Right atrium auricular region (tissue), 2 donors: ENCODE results near the gene ACBD4. TPM values are rescaled to one million over a fixed set of nuclear protein-coding genes. Genes with fewer than 3 reads are reported as not detected.

Source experiments
- DNase-seq: peaks from one replicate; pipeline ENCODE4 v3.0.0-alpha.2; 2019; ENCODE audit warnings: low spot score
- H3K27ac ChIP-seq, 2 donors: fragments of 200-600 bp; sonication (generic); 1 replicate in 1 of 2; 2 replicates in 1 of 2; pipeline ENCODE4 v1.5.1; 2016 to 2019
- H3K27me3 ChIP-seq, 2 donors: fragments of 200-600 bp; sonication (generic); one replicate each; pipeline versions ENCODE4 v1.5.1 to v1.6.0; 2017 to 2019
- H3K36me3 ChIP-seq: fragments of 200-600 bp; sonication (generic); one replicate; pipeline ENCODE4 v1.5.1; 2016
- H3K4me1 ChIP-seq, 2 donors: fragments of 200-600 bp; sonication (generic); one replicate each; pipeline versions ENCODE4 v1.5.1 to v1.6.0; 2017 to 2019
- H3K4me3 ChIP-seq, 2 donors: fragments of 200-600 bp; sonication (generic); 1 replicate in 1 of 2; 2 replicates in 1 of 2; pipeline ENCODE4 v1.5.1; 2017 to 2019; ENCODE audit warnings: mild to moderate bottlenecking in 1 of 2, moderate library complexity in 1 of 2
- H3K9me3 ChIP-seq, 2 donors: fragments of 200-600 bp; sonication (generic); one replicate each; pipeline ENCODE4 v1.5.1; 2019
- total RNA-seq, 2 donors: library from RNA; depleted of rRNA; stranded (reverse); fragments of >200 nt; gene quantifications; one replicate each; pipeline ENCODE4 v1.1.0, GENCODE V29; 2016
- TF ChIP-seq, protein P1 (sequence below), 2 donors: fragments of 200-600 bp; sonication (generic); IDR thresholded peaks; one replicate each; pipeline ENCODE4 v1.5.1; 2019; ENCODE audit warnings: antibody characterized with exemption in 2 of 2

ACBD4 gene
- total RNA-seq, 2 donors from 2014 or later: 9.0 to 9.4 TPM

DNA sequence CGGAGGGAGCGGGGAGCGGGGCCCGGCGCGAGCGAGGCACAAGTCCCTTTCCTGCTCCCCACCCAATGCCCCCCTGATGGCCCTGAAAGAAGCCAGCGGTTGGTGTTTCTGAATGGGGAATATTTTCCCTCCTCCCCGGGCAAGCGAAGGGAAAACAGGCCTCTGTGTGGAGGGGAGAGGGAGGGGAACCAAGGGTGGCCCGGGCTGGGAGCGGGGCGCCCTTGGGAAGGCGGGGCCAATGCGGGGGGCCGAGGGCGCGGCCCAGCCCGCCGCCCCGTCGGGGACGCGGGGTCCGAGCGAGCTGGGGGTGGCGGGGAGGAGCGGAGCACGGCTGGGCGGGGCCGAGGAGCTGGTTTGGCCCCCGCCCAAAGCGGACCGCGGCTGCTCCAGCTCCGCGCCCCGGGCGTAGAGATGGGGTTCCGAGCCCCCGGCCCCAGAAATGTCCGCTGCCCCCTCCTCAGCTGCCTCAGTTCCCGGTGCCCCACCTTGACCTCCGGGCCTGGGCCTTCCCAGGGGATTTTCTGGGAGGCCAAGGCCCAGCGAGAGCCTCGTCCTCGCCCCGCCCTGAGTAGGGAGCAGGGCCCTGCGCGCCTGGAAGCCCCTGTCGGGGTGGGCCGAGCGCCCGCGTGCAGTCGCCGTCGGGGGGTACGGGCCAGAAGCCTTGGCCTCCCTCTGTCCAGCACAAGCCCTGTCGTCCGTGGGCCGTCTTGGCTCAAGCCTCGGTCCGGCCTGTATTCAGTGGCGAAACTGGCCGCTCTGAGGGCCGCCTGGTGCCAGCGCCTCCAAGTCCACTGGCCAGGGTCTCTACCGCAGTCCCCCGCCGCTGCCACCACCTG is 8.9 kb downstream of the ACBD4 start:
- DNase-seq: no peak

DNA sequence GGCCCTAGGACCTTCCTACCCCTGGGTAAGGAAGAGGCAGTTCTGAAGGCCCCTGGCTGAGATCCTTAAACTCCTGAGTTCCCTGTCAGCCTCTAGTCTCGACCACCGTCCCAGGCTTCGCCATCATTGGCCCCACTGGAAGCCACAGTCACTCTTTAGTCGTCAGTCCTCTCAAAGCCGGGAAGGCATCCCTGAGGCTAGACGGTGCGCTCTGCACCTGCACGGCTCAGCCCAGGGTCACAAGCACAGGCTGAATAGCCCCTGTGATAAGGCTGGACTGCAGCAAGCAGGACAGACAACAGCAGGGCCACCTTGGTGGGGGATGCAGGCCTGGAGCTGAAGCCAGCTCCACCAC is 9.5 kb downstream of the ACBD4 start:
- no peaks in the 10 kb centered on the region for H3K27me3 ChIP-seq
- peaks cover 0 to 33% of the 10 kb centered on the region in 2 donors for H3K4me1 ChIP-seq

More for the DNA sequence above, 8.9 kb downstream of the ACBD4 start:
- Histone ChIP-seq H3K4me1 (peaks cover 0 to 33% of the 10 kb centered on the region in 2 donors), H3K36me3 (no peaks in the 10 kb centered on the region), H3K4me3 (peak overlapping the region; percentile 21 to 55), H3K27ac (peak overlapping the region; percentile 86 to 92), H3K9me3 (no peaks in the 10 kb centered on the region), H3K27me3 (no peaks in the 10 kb centered on the region)
- TF ChIP-seq, protein P1, sequence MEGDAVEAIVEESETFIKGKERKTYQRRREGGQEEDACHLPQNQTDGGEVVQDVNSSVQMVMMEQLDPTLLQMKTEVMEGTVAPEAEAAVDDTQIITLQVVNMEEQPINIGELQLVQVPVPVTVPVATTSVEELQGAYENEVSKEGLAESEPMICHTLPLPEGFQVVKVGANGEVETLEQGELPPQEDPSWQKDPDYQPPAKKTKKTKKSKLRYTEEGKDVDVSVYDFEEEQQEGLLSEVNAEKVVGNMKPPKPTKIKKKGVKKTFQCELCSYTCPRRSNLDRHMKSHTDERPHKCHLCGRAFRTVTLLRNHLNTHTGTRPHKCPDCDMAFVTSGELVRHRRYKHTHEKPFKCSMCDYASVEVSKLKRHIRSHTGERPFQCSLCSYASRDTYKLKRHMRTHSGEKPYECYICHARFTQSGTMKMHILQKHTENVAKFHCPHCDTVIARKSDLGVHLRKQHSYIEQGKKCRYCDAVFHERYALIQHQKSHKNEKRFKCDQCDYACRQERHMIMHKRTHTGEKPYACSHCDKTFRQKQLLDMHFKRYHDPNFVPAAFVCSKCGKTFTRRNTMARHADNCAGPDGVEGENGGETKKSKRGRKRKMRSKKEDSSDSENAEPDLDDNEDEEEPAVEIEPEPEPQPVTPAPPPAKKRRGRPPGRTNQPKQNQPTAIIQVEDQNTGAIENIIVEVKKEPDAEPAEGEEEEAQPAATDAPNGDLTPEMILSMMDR (IDR thresholded peaks at IDR 0.05): no peak

DNA sequence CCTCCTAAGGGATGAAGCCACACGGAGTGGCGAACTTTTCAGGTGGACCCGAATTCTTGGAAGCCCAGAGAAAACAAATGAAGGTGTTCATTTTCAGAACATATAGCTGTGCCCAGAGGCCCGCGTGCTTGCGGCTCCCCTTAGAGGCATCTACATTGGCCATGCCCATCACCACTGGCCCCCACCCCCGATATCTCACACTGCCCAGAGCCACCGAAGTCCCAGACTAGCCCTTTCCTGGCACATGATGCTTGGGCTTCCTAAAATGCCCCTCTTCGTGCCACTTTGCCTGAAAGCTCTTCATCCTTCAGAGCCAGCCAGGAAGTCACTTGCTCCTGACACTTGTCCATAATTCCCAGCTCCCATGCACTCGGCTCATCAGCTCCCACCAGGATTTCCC is 10.7 kb downstream of the ACBD4 start:
- TF ChIP-seq, protein P1 (IDR thresholded peaks at IDR 0.05): no peak
- Histone ChIP-seq H3K27ac (peak overlapping the region; percentile 96 to 99), H3K4me1 (peaks cover 0 to 43% of the 10 kb centered on the region in 2 donors), H3K4me3 (no peak overlapping the region), H3K36me3 (no peaks in the 10 kb centered on the region), H3K9me3 (no peaks in the 10 kb centered on the region), H3K27me3 (no peaks in the 10 kb centered on the region)
- no peak for DNase-seq

More for the DNA sequence above, 9.5 kb downstream of the ACBD4 start:
- Histone ChIP-seq H3K4me3 (peak overlapping the region in 1 of 2 donors; percentile 55), H3K9me3 (no peaks in the 10 kb centered on the region), H3K27ac (peak overlapping the region; percentile 86 to 92), H3K36me3 (no peaks in the 10 kb centered on the region)
- TF ChIP-seq, protein P1 (IDR thresholded peaks at IDR 0.05): no peak
- DNase-seq: no peak

DNA sequence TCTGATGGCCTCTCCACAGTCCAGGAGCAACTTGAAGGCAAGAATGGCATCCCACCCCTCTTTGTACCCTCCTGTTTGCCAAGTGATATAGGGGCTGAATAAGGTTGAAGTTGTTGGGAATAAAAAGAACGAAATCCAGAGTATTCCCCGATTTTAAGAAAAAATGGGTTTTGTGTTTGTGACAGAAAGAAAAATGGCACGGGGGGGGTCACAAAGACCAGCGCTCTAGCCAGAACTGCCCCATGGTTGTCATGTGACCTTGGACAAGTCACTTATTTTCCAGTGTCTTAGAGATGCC is 11.1 kb downstream of the ACBD4 start:
- peak overlapping the region; percentile 96 to 99 for H3K27ac ChIP-seq
- no peak for DNase-seq
- H3K27me3 ChIP-seq: no peaks in the 10 kb centered on the region
- TF ChIP-seq, protein P1 (IDR thresholded peaks at IDR 0.05): no peak
- H3K9me3 ChIP-seq: no peaks in the 10 kb centered on the region
- H3K4me1 ChIP-seq: peaks cover 0 to 46% of the 10 kb centered on the region in 2 donors
- H3K4me3 ChIP-seq: no peak overlapping the region
- H3K36me3 ChIP-seq: no peaks in the 10 kb centered on the region

DNA sequence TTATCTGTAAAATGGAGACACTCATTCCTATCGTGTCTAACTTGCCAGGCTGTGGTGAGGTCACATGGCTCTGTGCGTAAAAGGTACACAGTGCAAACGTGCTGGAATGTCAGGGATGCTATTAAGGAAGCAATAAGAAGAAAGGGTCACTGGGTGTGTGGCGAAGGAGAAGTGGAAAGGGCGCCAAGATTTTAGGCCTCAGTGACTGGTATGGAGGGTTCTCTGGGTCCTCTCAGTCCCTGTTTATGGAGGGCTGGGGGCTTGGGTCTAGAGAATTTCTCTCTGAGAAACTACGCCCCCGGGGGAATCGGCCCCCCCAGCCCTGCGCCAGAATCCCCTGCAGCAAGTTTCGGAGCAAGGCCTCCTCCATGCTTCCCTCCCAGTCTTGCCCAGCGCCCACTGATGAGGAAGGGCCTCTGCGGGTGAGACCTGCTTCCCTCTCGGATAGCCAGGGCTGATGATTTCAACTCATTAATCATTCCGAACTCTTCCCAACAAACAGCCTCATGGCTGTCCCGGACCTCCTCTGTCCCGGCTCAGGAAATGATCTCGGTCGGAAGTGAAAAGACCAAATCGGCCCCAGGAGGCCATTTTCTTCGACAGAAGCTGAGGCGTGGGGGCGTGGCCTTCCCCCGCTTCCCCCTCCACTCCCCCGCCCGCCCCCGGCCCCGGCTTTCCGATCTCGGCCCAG is 11.5 kb downstream of the ACBD4 start:
- Histone ChIP-seq H3K27me3 (no peaks in the 10 kb centered on the region), H3K36me3 (no peaks in the 10 kb centered on the region), H3K4me3 (peak overlapping the region; percentile 67 to 83), H3K4me1 (peaks cover 0 to 51% of the 10 kb centered on the region in 2 donors), H3K27ac (peak overlapping the region; percentile 96 to 99), H3K9me3 (no peaks in the 10 kb centered on the region)
- TF ChIP-seq, protein P1 (IDR thresholded peaks at IDR 0.05): no peak
- DNase-seq: no peak
